ENCODE measurements around the gene PRDM8. TPM values are rescaled to one million over a fixed set of nuclear protein-coding genes. Genes with fewer than 3 reads are reported as not detected.
A peak's percentile ranks its signal among the peaks of the same experiment; 100 is the strongest.

Gene PRDM8
- total RNA-seq, 1 donor from 2014 or later, result 1.7 TPM

DNA sequence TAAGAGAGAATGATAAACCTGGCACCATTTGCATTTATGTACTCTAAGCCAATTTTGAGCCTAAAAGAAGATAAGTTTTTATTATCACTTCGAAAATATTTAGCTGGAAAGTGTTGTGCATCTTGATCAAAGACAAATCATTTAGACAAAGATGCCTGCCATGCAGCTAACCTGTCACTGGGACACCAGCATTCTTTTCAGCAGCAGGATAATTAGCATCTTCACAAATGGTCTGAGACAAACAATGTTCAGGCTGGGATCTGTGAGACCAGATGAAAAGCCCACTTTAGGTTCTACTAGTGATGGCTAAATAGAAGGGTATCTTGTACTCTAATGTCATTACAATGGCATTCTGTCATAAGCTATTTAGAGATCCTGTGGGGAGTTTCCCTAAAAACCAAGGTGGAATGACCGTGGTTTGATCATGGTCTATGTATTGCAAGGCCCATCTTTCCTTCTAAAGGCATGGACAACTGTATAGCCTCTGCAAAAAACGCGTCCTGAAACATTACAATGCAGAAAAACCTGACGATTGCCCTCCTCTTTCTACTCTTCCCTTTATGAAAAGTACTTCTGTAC is 7.2 kb downstream of the PRDM8 start:
- H3K36me3 ChIP-seq, result no peaks in the 10 kb centered on the region
- intact Hi-C loops (cut with DNase I), result no loop called here
- ATAC-seq, result no peak
- H3K27ac ChIP-seq, result no peak overlapping the region
- H3K9me3 ChIP-seq, result no peaks in the 10 kb centered on the region
- H3K4me1 ChIP-seq, result no peaks in the 10 kb centered on the region
- DNase-seq, result no peak
- no peak overlapping the region for H3K4me3 ChIP-seq
- peaks cover 59% of the 10 kb centered on the region for H3K27me3 ChIP-seq
- TF ChIP-seq, protein P1, sequence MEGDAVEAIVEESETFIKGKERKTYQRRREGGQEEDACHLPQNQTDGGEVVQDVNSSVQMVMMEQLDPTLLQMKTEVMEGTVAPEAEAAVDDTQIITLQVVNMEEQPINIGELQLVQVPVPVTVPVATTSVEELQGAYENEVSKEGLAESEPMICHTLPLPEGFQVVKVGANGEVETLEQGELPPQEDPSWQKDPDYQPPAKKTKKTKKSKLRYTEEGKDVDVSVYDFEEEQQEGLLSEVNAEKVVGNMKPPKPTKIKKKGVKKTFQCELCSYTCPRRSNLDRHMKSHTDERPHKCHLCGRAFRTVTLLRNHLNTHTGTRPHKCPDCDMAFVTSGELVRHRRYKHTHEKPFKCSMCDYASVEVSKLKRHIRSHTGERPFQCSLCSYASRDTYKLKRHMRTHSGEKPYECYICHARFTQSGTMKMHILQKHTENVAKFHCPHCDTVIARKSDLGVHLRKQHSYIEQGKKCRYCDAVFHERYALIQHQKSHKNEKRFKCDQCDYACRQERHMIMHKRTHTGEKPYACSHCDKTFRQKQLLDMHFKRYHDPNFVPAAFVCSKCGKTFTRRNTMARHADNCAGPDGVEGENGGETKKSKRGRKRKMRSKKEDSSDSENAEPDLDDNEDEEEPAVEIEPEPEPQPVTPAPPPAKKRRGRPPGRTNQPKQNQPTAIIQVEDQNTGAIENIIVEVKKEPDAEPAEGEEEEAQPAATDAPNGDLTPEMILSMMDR (IDR thresholded peaks at IDR 0.05), result no peak

DNA sequence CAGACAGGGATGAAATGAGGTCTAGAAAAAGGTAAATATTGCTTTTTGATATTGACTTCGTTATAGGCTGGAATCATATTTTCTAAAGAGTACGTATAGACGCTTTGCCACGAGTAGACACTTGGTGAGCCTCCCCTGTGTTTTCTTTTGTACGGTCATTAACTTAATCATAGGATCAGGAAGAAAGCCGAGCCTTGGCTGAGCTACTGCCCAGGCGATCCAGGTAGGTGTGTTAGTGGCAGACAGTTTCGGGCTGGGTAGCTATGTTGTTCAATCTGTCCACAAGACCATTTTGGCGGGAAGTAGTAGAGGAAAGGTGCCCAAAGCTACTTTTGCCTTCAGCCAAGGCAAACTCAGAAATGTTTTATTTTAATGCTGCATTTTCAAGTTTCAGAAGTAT is 8.8 kb downstream of the PRDM8 start:
- TF ChIP-seq, protein P1 (IDR thresholded peaks at IDR 0.05), result no peak
- DNase-seq (no peak), ATAC-seq (no peak)
- H3K4me3 ChIP-seq, result no peak overlapping the region
- no peaks in the 10 kb centered on the region for H3K9me3 ChIP-seq
- no peaks in the 10 kb centered on the region for H3K4me1 ChIP-seq
- no peaks in the 10 kb centered on the region for H3K36me3 ChIP-seq
- intact Hi-C loops (cut with DNase I), result no loop called here
- H3K27ac ChIP-seq, result no peak overlapping the region
- peaks cover 45% of the 10 kb centered on the region for H3K27me3 ChIP-seq

DNA sequence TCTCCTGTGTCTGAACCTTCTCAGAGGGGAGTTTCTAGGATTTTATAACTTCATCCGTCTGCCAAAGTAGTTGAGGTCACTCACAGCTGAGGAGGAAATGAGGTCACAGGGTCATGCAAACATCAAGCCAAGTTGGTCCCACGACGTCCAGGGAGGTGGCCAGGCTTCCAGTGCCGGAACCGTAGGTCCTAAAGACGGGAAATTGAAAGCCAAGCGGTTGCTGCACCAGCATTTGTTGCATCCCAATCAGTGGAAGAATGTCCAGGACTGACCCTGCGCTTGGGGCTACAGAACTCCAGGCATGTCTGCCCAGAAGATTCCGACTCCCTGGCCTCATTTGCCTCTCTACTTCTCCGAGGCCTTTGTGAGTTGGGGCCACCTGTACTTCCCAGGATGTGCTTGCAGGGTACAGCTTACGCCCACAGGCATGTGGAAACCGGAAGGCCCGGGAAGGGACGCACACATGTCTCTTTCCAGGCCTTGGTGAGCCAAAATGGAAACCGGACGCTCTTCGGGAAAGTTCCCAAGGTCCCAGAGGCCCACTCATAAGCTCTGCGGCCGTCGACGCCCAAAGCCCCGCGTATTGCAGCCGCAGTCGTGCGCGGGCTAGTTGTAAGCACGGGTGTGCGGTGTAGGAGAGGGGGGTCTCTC is 9.3 kb downstream of the PRDM8 start:
- intact Hi-C loops (cut with DNase I), result no loop called here
- H3K9me3 ChIP-seq, result no peaks in the 10 kb centered on the region
- TF ChIP-seq, protein P1 (IDR thresholded peaks at IDR 0.05), result no peak
- no peak overlapping the region for H3K4me3 ChIP-seq
- no peak overlapping the region for H3K27ac ChIP-seq
- H3K27me3 ChIP-seq, result peaks cover 40% of the 10 kb centered on the region
- no peak for DNase-seq
- no peaks in the 10 kb centered on the region for H3K36me3 ChIP-seq
- H3K4me1 ChIP-seq, result no peaks in the 10 kb centered on the region
- ATAC-seq, result no peak

DNA sequence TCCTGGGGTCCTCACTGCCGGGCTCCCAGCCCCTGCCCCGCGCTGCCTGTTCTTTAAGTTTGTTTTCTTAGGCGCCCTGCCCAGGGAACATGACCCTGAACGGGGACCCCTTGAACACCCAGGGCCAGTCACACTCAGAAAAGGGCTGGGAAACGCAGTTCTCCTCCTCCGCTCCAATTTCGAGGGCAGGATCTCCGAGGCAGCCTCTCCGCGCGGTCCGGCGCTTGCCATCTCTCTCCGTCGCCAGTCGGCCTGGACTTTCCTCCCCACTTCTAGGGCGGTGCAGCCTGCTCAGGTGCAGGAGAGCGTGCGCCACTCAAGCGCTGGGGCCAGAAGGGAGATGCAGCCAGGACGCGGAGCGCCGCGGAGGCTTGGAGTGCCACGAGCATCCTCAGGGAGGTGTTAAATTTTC is 9.9 kb downstream of the PRDM8 start:
- Histone ChIP-seq H3K27ac (no peak overlapping the region), H3K9me3 (no peaks in the 10 kb centered on the region), H3K27me3 (peaks cover 40% of the 10 kb centered on the region), H3K4me3 (no peak overlapping the region), H3K36me3 (no peaks in the 10 kb centered on the region), H3K4me1 (no peaks in the 10 kb centered on the region)
- intact Hi-C loops (cut with DNase I), result no loop called here
- ATAC-seq (no peak), DNase-seq (no peak)
- TF ChIP-seq, protein P1 (IDR thresholded peaks at IDR 0.05), result no peak

DNA sequence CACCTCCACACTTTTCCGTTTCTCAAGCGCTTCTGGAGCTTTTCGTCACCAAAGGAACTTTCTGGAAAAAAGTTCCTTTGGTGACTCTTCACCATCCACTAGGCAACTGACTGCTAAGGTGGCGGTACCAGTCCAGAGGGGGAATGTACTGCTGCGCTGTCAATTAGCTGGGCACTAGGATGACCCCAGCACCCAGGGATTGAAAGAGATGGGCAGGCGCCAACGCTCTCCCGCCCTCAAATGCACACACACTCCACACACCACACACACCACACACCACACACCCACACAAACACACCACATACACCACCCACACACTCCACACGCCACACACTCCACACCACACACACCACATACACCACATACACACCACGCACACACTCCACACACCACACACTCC is 10.4 kb downstream of the PRDM8 start:
- Histone ChIP-seq H3K4me1 (no peaks in the 10 kb centered on the region), H3K36me3 (no peaks in the 10 kb centered on the region), H3K27me3 (peaks cover 40% of the 10 kb centered on the region), H3K27ac (no peak overlapping the region), H3K4me3 (no peak overlapping the region), H3K9me3 (no peaks in the 10 kb centered on the region)
- ATAC-seq, result peak; percentile 6
- intact Hi-C loops (cut with DNase I), result no loop called here
- TF ChIP-seq, protein P1 (IDR thresholded peaks at IDR 0.05), result no peak
- DNase-seq, result no peak

Measured in upper lobe of right lung (tissue), 1 donor.